Measurements from ENCODE around the gene TTLL4. TPM values are rescaled to one million over a fixed set of nuclear protein-coding genes. Genes with fewer than 3 reads are reported as not detected.

The TTLL4 gene
- total and polyA plus RNA-seq, 2 donors (not counting 1 experiment from before 2014, with no cell fraction given), result 21.2 to 33.8 TPM

DNA sequence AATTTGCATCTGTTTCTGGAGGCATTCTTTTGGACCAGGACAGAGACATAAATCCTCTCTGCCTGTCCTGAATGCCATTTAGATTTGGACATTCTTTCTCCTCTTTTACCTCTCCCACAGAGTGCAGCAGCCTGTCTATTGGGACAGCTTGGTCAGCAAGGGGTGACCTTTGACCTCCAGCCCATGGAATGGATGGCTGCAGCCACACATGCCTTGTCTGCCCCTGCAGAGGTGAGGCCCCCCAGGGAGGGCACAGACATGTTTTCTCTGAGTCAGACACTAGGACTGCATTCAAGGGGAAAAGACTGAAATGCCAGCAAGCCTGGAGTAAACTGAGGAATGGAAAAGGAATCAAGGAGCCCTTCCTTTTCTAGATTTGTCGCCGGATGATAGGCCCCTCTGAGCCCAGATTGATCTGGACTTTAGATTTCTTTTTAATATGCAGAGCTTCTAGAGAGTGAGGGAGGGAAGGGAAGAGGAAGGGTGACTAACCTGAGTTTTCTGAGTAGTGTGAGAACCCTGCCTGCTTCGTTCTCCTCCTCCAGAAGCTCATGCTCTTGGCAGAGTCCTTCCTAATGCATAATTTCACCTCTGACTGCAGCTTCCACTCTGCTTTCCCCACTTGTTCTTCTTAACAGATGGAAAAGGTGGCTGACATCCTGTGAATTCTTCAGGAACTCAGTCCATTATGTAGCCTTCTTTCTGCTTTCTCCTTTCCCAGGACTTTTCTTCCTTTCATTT, 16.1 kb upstream of the TTLL4 start:
- CTCF ChIA-PET, result interaction anchor here (0.7 kb wide), 1 partner anchor 35 kb away, joined by 3 read pairs; the partner anchor contains the start of genes BCS1L and ZNF142
- Histone ChIP-seq H3K79me2 (ENCODE audit: control insufficient read depth, insufficient read depth, low read length) (no peaks in the 10 kb centered on the region), H3K27me3 (replicated peaks in 1 of 4; ENCODE audit: control extremely low read depth in 1 of 4, control insufficient read depth in 3 of 4, insufficient read depth in 4 of 4, low read length in 3 of 4) (no peaks in the 10 kb centered on the region), H3K9ac (ENCODE audit: low read length) (no peak overlapping the region), H2AFZ (ENCODE audit: insufficient read depth, low read depth, low read length, poor library complexity, severe bottlenecking) (no peak overlapping the region), H3K9me3 (ENCODE audit: control extremely low read depth in 1 of 3, control insufficient read depth in 2 of 3, insufficient read depth in 1 of 3, low read length in 2 of 3) (no peaks in the 10 kb centered on the region), H3K4me2 (replicated peaks; ENCODE audit: low read depth, low read length, poor library complexity, severe bottlenecking) (no peak overlapping the region), H3K36me3 (replicated peaks in 1 of 2; ENCODE audit: control extremely low read depth in 1 of 2, control insufficient read depth in 1 of 2, extremely low read depth in 1 of 2, insufficient read depth in 2 of 2, low read length in 1 of 2) (peaks cover 0 to 16% of the 10 kb centered on the region in 2 experiments), H3K4me1 (ENCODE audit: control insufficient read depth in 2 of 2, insufficient read depth in 2 of 2, low read length in 2 of 2) (no peaks in the 10 kb centered on the region), H3K4me3 (ENCODE audit: control extremely low read depth in 1 of 5, extremely low read depth in 1 of 5, insufficient read depth in 1 of 5, low read depth in 2 of 5, low read length in 4 of 5) (no peak overlapping the region), H4K20me1 (ENCODE audit: control insufficient read depth, insufficient read depth, low read length, poor library complexity, severe bottlenecking) (no peaks in the 10 kb centered on the region), H3K27ac (ENCODE audit: low read length in 2 of 2) (no peak overlapping the region)
- TF ChIP-seq CTCF (IDR thresholded peaks at IDR 0.05) (no peak), EZH2 (IDR thresholded peaks at IDR 0.05; ENCODE audit: borderline replicate concordance, insufficient read depth, low read depth, low read length, poor library complexity, severe bottlenecking) (no peak)
- Mint-ChIP-seq H3K27ac (no peak overlapping the region), H3K9me3 (ENCODE audit: insufficient read depth) (no peaks in the 10 kb centered on the region), H3K4me1 (no peaks in the 10 kb centered on the region), H3K4me3 (no peak overlapping the region), H3K27me3 (no peaks in the 10 kb centered on the region)
- no peak for DNase-seq
- intact Hi-C loops (cut with micrococcal nuclease), result no loop called here
- WGBS (ENCODE audit: insufficient coverage), result 100% methylated on average over 1 of the region's 3 CpGs
- POLR2A ChIA-PET, result no interaction called here
- no peak for ATAC-seq (ENCODE audit: low read depth)

DNA sequence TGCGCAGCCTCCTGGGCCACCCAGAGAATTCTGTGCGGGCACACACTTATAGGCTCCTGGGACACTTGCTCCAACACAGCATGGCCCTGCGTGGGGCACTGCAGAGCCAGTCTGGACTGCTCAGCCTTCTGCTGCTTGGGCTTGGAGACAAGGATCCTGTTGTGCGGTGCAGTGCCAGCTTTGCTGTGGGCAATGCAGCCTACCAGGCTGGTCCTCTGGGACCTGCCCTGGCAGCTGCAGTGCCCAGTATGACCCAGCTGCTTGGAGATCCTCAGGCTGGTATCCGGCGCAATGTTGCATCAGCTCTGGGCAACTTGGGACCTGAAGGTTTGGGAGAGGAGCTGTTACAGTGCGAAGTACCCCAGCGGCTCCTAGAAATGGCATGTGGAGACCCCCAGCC, 11.8 kb upstream of the TTLL4 start:
- ChIA-PET POLR2A (no interaction called here), CTCF (no interaction called here)
- no peak overlapping the region for H3K9ac ChIP-seq (ENCODE audit: low read length)
- H3K4me2 ChIP-seq (replicated peaks; ENCODE audit: low read depth, low read length, poor library complexity, severe bottlenecking), result no peak overlapping the region
- H3K4me3 ChIP-seq (ENCODE audit: control extremely low read depth in 1 of 5, extremely low read depth in 1 of 5, insufficient read depth in 1 of 5, low read depth in 2 of 5, low read length in 4 of 5), result no peak overlapping the region
- H3K27ac Mint-ChIP-seq, result no peak overlapping the region
- peaks cover 0 to 8% of the 10 kb centered on the region in 2 experiments for H3K36me3 ChIP-seq (replicated peaks in 1 of 2; ENCODE audit: control extremely low read depth in 1 of 2, control insufficient read depth in 1 of 2, extremely low read depth in 1 of 2, insufficient read depth in 2 of 2, low read length in 1 of 2)
- no peak overlapping the region for H2AFZ ChIP-seq (ENCODE audit: insufficient read depth, low read depth, low read length, poor library complexity, severe bottlenecking)
- H3K4me1 ChIP-seq (ENCODE audit: control insufficient read depth in 2 of 2, insufficient read depth in 2 of 2, low read length in 2 of 2), result no peaks in the 10 kb centered on the region
- no peaks in the 10 kb centered on the region for H3K27me3 ChIP-seq (replicated peaks in 1 of 4; ENCODE audit: control extremely low read depth in 1 of 4, control insufficient read depth in 3 of 4, insufficient read depth in 4 of 4, low read length in 3 of 4)
- H3K27me3 Mint-ChIP-seq, result no peaks in the 10 kb centered on the region
- no peaks in the 10 kb centered on the region for H3K4me1 Mint-ChIP-seq
- no peak overlapping the region for H3K4me3 Mint-ChIP-seq
- intact Hi-C loops (cut with micrococcal nuclease), result no loop called here
- DNase-seq (no peak), ATAC-seq (ENCODE audit: low read depth) (no peak)
- H3K27ac ChIP-seq (ENCODE audit: low read length in 2 of 2), result no peak overlapping the region
- H4K20me1 ChIP-seq (ENCODE audit: control insufficient read depth, insufficient read depth, low read length, poor library complexity, severe bottlenecking), result no peaks in the 10 kb centered on the region
- 95% methylated on average over 8 of the region's 8 CpGs for WGBS (ENCODE audit: insufficient coverage)
- TF ChIP-seq CTCF (IDR thresholded peaks at IDR 0.05) (no peak), EZH2 (IDR thresholded peaks at IDR 0.05; ENCODE audit: borderline replicate concordance, insufficient read depth, low read depth, low read length, poor library complexity, severe bottlenecking) (no peak)
- H3K9me3 Mint-ChIP-seq (ENCODE audit: insufficient read depth), result no peaks in the 10 kb centered on the region
- H3K79me2 ChIP-seq (ENCODE audit: control insufficient read depth, insufficient read depth, low read length), result no peaks in the 10 kb centered on the region
- no peaks in the 10 kb centered on the region for H3K9me3 ChIP-seq (ENCODE audit: control extremely low read depth in 1 of 3, control insufficient read depth in 2 of 3, insufficient read depth in 1 of 3, low read length in 2 of 3)
